HCT116 (cell line): ENCODE results near the gene ETDC. TPM values are rescaled to one million over a fixed set of nuclear protein-coding genes. Genes with fewer than 3 reads are reported as not detected.

Experiments used
- ATAC-seq: fragments of 200-7000 bp; cut with Tn5 transposase; 2 replicates; pipeline ENCODE4 v1.9.1; 2020; ENCODE audit warnings: mild to moderate bottlenecking, moderate library complexity
- BruUV-seq: library from RNA; stranded (reverse); fragments of 400-500 nt; replicated peaks from 2 replicates; lab custom pipeline; 2021; lab: Mats Ljungman, UMichigan
- CTCF ChIA-PET: fragments of 300-600 bp; sonication (Branson Sonifier 250); formaldehyde crosslinking; loops from one replicate; lab custom pipeline; 2021; ENCODE audit warnings: antibody characterized with exemption; lab: Charles Lee
- POLR2A ChIA-PET: fragments of 300-600, 350-600 bp; sonication (Branson Sonifier 250); formaldehyde crosslinking; loops from one replicate; lab custom pipeline; 2021; ENCODE audit warnings: antibody characterized with exemption; lab: Charles Lee
- RAD21 ChIA-PET, 2 experiments: fragments of 300-600 bp; sonication (Branson Sonifier 250); formaldehyde crosslinking; loops; one replicate each; lab custom pipeline; 2023; ENCODE audit warnings: low total read pairs in 2 of 2; ENCODE audit not compliant: uncharacterized antibody in 2 of 2, unreplicated experiment in 2 of 2, low non-redundant PET in 1 of 2; lab: Charles Lee
- DNase-seq: peaks from one replicate; pipeline ENCODE4 v3.0.0-alpha.2; 2010; ENCODE audit warnings: low read depth, low spot score
- H2AFZ ChIP-seq: fragments of 200-600 bp; shearing (Covaris generic), sonication (generic); 2 replicates; pipeline ENCODE4 v1.6.1; 2017; ENCODE audit warnings: low read depth, mixed run types, mixed read lengths, antibody characterized with exemption, low read length; ENCODE audit not compliant: poor library complexity, severe bottlenecking
- H3K27ac ChIP-seq: 2 replicates; pipeline ENCODE4 v1.5.1; 2012; ENCODE audit warnings: low read depth, low read length
- H3K27me3 ChIP-seq: fragments of 200-600 bp; sonication (generic); 2 replicates; pipeline ENCODE4 v1.6.1; 2016; ENCODE audit warnings: mixed run types, low read length, mixed read lengths; ENCODE audit not compliant: insufficient read depth
- H3K36me3 ChIP-seq, 2 experiments: fragments of 200-500 bp in 1 of 2; fragments of 200-600 bp in 1 of 2; sonication (Bioruptor generic) in 1 of 2; sonication (generic) in 1 of 2; 2 replicates each; pipeline versions ENCODE4 v1.5.1 to v1.6.1; 2014 to 2016; ENCODE audit warnings: low read length in 2 of 2, inconsistent platforms in 1 of 2, mixed read lengths in 1 of 2, mixed run types in 1 of 2; ENCODE audit not compliant: insufficient read depth in 2 of 2, control insufficient read depth in 1 of 2
- H3K4me1 ChIP-seq, 2 experiments: fragments of 200-600 bp in 1 of 2; sonication (generic) in 1 of 2; 2 replicates each; pipeline versions ENCODE4 v1.5.1 to v1.6.1; 2012 to 2017; ENCODE audit warnings: low read length in 2 of 2, inconsistent platforms in 1 of 2, mild to moderate bottlenecking in 1 of 2, mixed read lengths in 1 of 2, mixed run types in 1 of 2, moderate library complexity in 1 of 2; ENCODE audit not compliant: insufficient read depth in 2 of 2, control insufficient read depth in 1 of 2
- H3K4me2 ChIP-seq: fragments of 200-600 bp; sonication (generic); 2 replicates; pipeline ENCODE4 v1.6.1; 2017; ENCODE audit warnings: mixed run types, low read length, mixed read lengths
- H3K4me3 ChIP-seq, 2 experiments: fragments of 200-600 bp in 1 of 2; sonication (generic) in 1 of 2; replicated peaks in 1 of 2; 2 replicates each; pipeline ENCODE4 v1.5.1; 2011 to 2016; ENCODE audit warnings: low read length in 2 of 2, control low read depth in 1 of 2, low read depth in 1 of 2, mild to moderate bottlenecking in 1 of 2, mixed read lengths in 1 of 2, mixed run types in 1 of 2
- H3K79me2 ChIP-seq: fragments of 200-600 bp; sonication (generic); 2 replicates; pipeline ENCODE4 v1.6.1; 2017; ENCODE audit warnings: mild to moderate bottlenecking, mixed run types, low read length, moderate library complexity, mixed read lengths; ENCODE audit not compliant: insufficient read depth
- H3K9ac ChIP-seq: fragments of 200-600 bp; sonication (generic); 2 replicates; pipeline ENCODE4 v1.6.1; 2016; ENCODE audit warnings: low read length, mixed read lengths
- H3K9me2 ChIP-seq: fragments of 200-600 bp; sonication (generic), shearing (Covaris generic); 2 replicates; pipeline ENCODE4 v1.6.1; 2017; ENCODE audit warnings: mixed run types, mild to moderate bottlenecking, moderate library complexity; ENCODE audit not compliant: insufficient read depth
- H3K9me3 ChIP-seq, 2 experiments: fragments of 200-500 bp in 1 of 2; fragments of 200-600 bp in 1 of 2; sonication (Bioruptor generic) in 1 of 2; sonication (generic) in 1 of 2; 2 replicates each; pipeline ENCODE4 v1.6.1; 2014 to 2017; ENCODE audit warnings: low read length in 2 of 2, mixed read lengths in 2 of 2, inconsistent platforms in 1 of 2, low read depth in 1 of 2, mild to moderate bottlenecking in 1 of 2, mixed run types in 1 of 2, moderate library complexity in 1 of 2; ENCODE audit not compliant: control insufficient read depth in 1 of 2, insufficient read depth in 1 of 2
- H4K20me1 ChIP-seq: fragments of 200-600 bp; sonication (generic), shearing (Covaris generic); 2 replicates; pipeline ENCODE4 v1.6.1; 2017; ENCODE audit warnings: mixed run types, mild to moderate bottlenecking, moderate library complexity; ENCODE audit not compliant: insufficient read depth
- CBX3 ChIP-seq: IDR thresholded peaks from 2 replicates; pipeline ENCODE4 v1.6.1; 2012; ENCODE audit warnings: low read depth
- CEBPB ChIP-seq: IDR thresholded peaks from 2 replicates; pipeline ENCODE4 v1.6.1; 2012; ENCODE audit warnings: low read depth
- ELF1 ChIP-seq: IDR thresholded peaks from 2 replicates; pipeline ENCODE4 v1.6.1; 2012; ENCODE audit warnings: low read depth, borderline replicate concordance
- EZH2 ChIP-seq: fragments of 200-600 bp; sonication (generic); IDR thresholded peaks from 2 replicates; pipeline ENCODE4 v1.6.1; 2017; ENCODE audit warnings: antibody characterized with exemption, mixed run types
- EZH2phosphoT487 ChIP-seq: fragments of 200-600 bp; IDR thresholded peaks from 2 replicates; pipeline ENCODE4 v1.6.1; 2018; ENCODE audit warnings: antibody characterized with exemption, borderline replicate concordance
- FOSL1 ChIP-seq: IDR thresholded peaks from 2 replicates; pipeline ENCODE4 v1.6.1; 2012; ENCODE audit warnings: low read depth
- JUND ChIP-seq: IDR thresholded peaks from 2 replicates; pipeline ENCODE4 v1.6.1; 2012
- MAX ChIP-seq: IDR thresholded peaks from 2 replicates; pipeline ENCODE4 v1.6.1; 2012
- POLR2A ChIP-seq: IDR thresholded peaks from 2 replicates; pipeline ENCODE4 v1.7.0; 2011; ENCODE audit warnings: borderline replicate concordance; ENCODE audit not compliant: insufficient read depth, insufficient read length; ENCODE audit errors: extremely low read depth
- POLR2AphosphoS5 ChIP-seq: IDR thresholded peaks from 2 replicates; pipeline ENCODE4 v1.6.1; 2011; ENCODE audit warnings: mild to moderate bottlenecking, low read depth, low read length, moderate library complexity
- SRF ChIP-seq: IDR thresholded peaks from 2 replicates; pipeline ENCODE4 v1.6.1; 2012; ENCODE audit warnings: low read depth
- YY1 ChIP-seq: IDR thresholded peaks from 2 replicates; pipeline ENCODE4 v1.6.1; 2011; ENCODE audit warnings: low read length, low read depth, moderate library complexity, mild to moderate bottlenecking; ENCODE audit not compliant: insufficient replicate concordance; ENCODE audit errors: extremely low read depth
- ZFX ChIP-seq: fragments of 450-650 bp; IDR thresholded peaks from 2 replicates; pipeline ENCODE4 v1.6.1; 2017
- intact Hi-C: fragments of 100-400 bp; cut with micrococcal nuclease; formaldehyde crosslinking; loops from 2 replicates; pipeline ENCODE4 v1.10.0; 2022
- total RNA-seq: library from RNA; stranded (reverse); gene quantifications from one replicate; pipeline ENCODE4 v1.2.1, GENCODE V29; 2021; ENCODE audit not compliant: unreplicated experiment
- TF ChIP-seq, protein P1 (sequence below): IDR thresholded peaks from 2 replicates; pipeline ENCODE4 v1.6.1; 2011; ENCODE audit warnings: mild to moderate bottlenecking, low read length, moderate library complexity; ENCODE audit not compliant: insufficient replicate concordance; ENCODE audit errors: extremely low read depth

The ETDC gene
- total RNA-seq, 1 experiment from 2014 or later, result not detected

DNA sequence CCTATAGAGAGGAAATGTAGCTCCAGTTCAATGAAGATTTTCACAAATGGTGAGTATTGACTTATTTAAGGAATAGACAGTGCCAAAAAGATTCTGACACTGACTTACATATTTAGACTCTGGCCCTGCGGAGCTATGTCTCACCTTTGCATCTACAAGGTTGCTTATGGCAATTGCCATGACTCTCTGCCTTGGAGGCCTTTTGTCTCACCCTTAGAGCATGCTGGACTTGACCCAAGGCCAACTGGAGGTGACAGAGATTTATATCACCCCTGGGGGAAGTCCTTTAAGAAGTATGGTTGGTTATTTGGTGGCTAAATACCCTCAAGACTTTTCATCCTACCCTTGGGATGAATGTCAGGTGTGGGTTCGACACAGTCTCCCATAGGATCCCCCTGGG lies 4.5 kb upstream of the ETDC start:
- intact Hi-C loops, result no loop called here
- Histone ChIP-seq H2AFZ (no peak overlapping the region), H3K9me3 (no peaks in the 10 kb centered on the region), H3K4me2 (no peak overlapping the region), H3K36me3 (no peaks in the 10 kb centered on the region), H3K9me2 (no peaks in the 10 kb centered on the region), H3K4me3 (no peak overlapping the region), H4K20me1 (no peaks in the 10 kb centered on the region), H3K4me1 (no peaks in the 10 kb centered on the region), H3K27ac (no peak overlapping the region), H3K79me2 (no peaks in the 10 kb centered on the region)
- DNase-seq (no peak), ATAC-seq (no peak)
- ChIA-PET RAD21 (no interaction called here), CTCF (no interaction called here), POLR2A (no interaction called here)
- no TSS peak for BruUV-seq
- TF ChIP-seq, protein P1, sequence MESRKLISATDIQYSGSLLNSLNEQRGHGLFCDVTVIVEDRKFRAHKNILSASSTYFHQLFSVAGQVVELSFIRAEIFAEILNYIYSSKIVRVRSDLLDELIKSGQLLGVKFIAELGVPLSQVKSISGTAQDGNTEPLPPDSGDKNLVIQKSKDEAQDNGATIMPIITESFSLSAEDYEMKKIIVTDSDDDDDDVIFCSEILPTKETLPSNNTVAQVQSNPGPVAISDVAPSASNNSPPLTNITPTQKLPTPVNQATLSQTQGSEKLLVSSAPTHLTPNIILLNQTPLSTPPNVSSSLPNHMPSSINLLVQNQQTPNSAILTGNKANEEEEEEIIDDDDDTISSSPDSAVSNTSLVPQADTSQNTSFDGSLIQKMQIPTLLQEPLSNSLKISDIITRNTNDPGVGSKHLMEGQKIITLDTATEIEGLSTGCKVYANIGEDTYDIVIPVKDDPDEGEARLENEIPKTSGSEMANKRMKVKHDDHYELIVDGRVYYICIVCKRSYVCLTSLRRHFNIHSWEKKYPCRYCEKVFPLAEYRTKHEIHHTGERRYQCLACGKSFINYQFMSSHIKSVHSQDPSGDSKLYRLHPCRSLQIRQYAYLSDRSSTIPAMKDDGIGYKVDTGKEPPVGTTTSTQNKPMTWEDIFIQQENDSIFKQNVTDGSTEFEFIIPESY, result no peak
- no peak for TF ChIP-seq FOSL1
- no peak for TF ChIP-seq POLR2A
- no peak for TF ChIP-seq JUND
- TF ChIP-seq YY1, result no peak
- no peak for TF ChIP-seq ZFX
- TF ChIP-seq, all 23 proteins: peak for 0
- H3K9ac ChIP-seq, result no peak overlapping the region
- H3K27me3 ChIP-seq, result no peaks in the 10 kb centered on the region

DNA sequence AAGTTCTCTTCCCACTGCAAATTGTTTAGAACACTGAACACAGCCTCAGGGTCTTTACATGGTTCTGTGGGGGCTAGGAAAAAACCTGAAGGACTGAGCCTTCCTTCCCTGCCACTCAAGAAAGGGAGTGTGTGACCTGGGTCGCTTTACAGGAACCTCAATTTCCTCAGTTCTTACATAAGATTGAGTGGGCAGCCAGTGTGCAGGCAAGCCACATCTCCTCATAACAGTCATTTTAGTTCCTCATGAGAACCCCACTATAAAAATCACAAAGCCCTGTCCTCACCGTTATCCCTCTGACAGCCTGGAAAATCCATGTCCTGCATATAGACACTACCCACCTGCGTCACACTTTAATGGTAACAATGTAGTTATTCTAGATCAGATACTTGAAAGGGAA lies 2.1 kb upstream of the ETDC start:
- H3K27me3 ChIP-seq, result no peaks in the 10 kb centered on the region
- ChIA-PET POLR2A (no interaction called here), RAD21 (no interaction called here), CTCF (no interaction called here)
- H3K4me3 ChIP-seq, result no peak overlapping the region
- H3K9me2 ChIP-seq, result no peaks in the 10 kb centered on the region
- no peaks in the 10 kb centered on the region for H3K79me2 ChIP-seq
- TF ChIP-seq ELF1 (no peak), EZH2 (no peak), EZH2phosphoT487 (no peak), JUND (no peak), YY1 (no peak), POLR2AphosphoS5 (no peak), SRF (no peak), MAX (no peak), CBX3 (no peak), CEBPB (no peak)
- TF ChIP-seq, protein P1, result no peak
- no TSS peak for BruUV-seq
- no peak overlapping the region for H3K4me2 ChIP-seq
- H3K4me1 ChIP-seq, result no peaks in the 10 kb centered on the region
- H3K27ac ChIP-seq, result no peak overlapping the region
- intact Hi-C loops, result no loop called here
- H3K9ac ChIP-seq, result no peak overlapping the region
- H2AFZ ChIP-seq, result no peak overlapping the region
- DNase-seq (no peak), ATAC-seq (no peak)
- no peaks in the 10 kb centered on the region for H3K9me3 ChIP-seq
- no peaks in the 10 kb centered on the region for H3K36me3 ChIP-seq
- no peaks in the 10 kb centered on the region for H4K20me1 ChIP-seq
